ENCODE results near the gene PTGS1.
"Not testable (repeated sequence)": the region's sequence is repeated elsewhere in the genome, so short reads cannot be mapped to it uniquely, and the experiment has no call there.

The PTGS1 gene

GRCh38 chr9:122401896-122402295, 31.1 kb downstream of the PTGS1 start:
- DNase-seq, result no peak

DNA sequence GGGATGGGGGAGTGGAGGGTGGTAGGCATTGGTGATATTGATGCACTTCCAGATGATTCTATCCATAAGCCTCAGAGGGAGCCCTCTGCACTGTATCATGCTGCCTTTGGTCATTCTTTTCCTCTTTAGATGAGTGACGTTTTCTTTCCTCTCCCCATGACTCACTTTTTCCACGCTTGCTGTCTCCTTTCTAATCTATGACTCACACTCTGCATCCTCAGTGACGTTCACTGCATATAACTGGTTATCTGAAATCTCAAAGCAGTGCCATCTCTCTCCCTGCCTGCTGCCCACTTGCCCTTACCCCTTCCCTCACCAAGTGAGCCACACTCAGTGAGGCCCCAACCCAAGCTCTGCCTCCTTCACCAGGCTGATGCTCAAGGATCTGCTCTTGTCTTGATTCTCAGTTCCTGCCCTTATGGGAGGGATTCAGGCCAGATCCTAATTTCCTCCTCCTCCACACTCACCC, 31.6 kb downstream of the PTGS1 start:
- peak; percentile 15 for DNase-seq

- DNase-seq, result no peak
Measured at GRCh38 chr9:122402874-122403273, 32.0 kb downstream of the PTGS1 start.

- DNase-seq, result no peak
Measured at GRCh38 chr9:122403381-122404000, 32.7 kb downstream of the PTGS1 start.

DNA sequence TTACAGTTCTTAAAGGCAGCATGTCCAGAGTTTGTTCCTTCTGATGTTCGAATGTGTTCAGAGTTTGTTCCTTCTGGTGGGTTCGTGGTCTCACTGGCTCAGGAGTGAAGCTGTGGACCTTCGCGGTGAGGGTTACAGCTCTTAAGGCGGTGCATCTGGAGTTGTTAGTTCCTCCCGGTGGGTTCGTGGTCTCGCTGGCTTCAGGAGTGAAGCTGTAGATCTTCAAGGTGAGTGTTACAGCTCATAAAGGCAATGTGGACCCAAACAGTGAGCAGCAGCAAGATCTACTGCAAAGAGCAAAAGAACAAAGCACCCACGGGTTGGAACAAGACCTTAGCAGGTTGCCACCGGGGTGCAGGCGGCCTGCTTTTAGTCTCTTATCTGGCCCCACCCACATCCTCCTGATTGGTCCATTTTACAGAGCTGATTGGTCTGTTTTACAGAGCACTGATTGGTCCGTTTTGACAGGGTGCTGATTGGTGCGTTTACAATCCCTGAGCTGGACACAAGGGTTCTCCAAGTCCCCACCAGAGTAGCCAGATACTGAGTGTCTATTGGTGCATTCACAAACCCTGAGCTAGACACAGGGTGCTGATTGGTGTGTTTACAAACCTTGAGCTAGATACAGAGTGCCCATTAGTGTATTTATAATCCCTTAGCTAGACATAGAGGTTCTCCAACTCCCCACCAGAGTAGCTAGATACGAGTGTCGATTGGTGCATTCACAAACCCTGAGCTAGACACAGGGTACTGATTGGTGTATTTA, 34.7 kb downstream of the PTGS1 start:
- not testable (repeated sequence) for DNase-seq

GRCh38 chr9:122406070-122406890, 35.5 kb downstream of the PTGS1 start:
- DNase-seq, result no peak

DNA sequence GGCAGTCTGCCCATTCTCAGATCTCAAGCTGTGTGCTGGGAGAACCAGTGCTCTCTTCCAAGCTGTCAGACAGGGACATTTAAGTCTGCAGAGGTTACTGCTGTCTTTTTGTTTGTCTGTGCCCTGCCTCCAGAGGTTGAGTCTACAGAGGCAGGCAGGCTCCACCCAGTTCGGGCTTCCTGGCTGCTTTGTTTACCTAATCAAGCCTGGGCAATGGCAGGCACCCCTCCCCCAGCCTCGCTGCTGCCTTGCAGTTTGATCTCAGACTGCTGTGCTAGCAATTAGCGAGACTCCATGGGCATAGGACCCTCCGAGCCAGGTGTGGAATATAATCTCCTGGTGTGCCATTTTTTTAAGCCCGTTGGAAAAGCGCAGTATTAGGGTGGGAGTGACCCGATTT, 43.3 kb downstream of the PTGS1 start:
- not testable (repeated sequence) for DNase-seq

- DNase-seq, result no peak
Measured at GRCh38 chr9:122418016-122418415, 47.2 kb downstream of the PTGS1 start.

- DNase-seq, result no peak
Measured at GRCh38 chr9:122420315-122420714, 49.5 kb downstream of the PTGS1 start.

GRCh38 chr9:122425087-122425486, 54.3 kb downstream of the PTGS1 start:
- no peak for DNase-seq

DNA sequence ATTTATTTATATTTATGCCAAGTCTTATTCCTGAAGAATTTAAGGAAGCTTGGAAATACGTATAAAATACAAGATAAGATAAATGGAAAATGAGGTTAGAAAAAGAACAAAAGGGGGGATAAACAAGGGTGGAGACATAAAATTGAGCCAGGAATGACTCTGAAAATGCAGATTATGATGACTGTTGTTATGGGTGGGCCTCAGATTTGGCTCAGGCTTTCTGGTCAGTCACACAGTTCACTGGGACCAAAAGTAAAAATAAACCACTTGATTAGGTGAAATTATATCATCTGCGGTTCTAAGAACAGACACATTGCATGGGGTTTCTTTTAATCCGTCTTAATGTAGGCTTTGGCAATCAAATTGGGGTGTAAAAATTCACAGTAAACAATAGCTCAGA, 55.9 kb downstream of the PTGS1 start:
- DNase-seq, result no peak

DNA sequence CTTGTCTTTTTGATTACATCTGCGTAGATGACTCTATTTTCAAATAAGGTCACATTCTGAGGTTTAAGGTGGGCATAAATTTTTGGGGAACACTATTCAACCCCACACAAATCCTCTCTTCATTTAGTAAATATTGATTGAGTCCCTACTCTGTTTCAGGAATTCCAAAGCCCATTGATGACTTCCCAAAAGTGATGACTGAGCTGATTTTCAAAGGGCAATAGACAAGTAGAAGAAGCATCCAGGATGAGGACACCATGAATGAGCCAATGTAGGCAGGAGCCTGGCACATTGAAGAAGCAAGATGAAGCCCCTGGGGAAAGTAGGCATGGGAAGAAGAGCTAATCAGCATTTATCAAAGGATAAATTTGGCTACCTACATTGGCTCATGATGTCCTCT, 71.7 kb downstream of the PTGS1 start:
- DNase-seq, result no peak

- no peak for DNase-seq
Measured at GRCh38 chr9:122444041-122444733, 73.4 kb downstream of the PTGS1 start.

Measured in stimulated activated naive CD4-positive, alpha-beta T cell treated with Interleukin-2 at 50 U/mL for 16 hours (primary cell).